HuH-7.5 (cell line): Measurements from ENCODE around the gene ETFB.

Experiments used
- DNase-seq: peaks from one replicate; pipeline ENCODE4 v3.0.0; 2011; ENCODE audit warnings: low spot score

Gene ETFB

GRCh38 chr19:51372649-51373504 is 6.7 kb upstream of the ETFB start, which contains the start of gene NKG7:
NKG7 (minus strand) TSS chr19:51372654; CDS start chr19:51372535, 119 bp downstream.
- DNase-seq: no peak

- no peak for DNase-seq
These were observed 5.9 kb upstream of the ETFB start for GRCh38 chr19:51372021-51372648.

- DNase-seq: no peak
These were observed 5.0 kb upstream of the ETFB start for GRCh38 chr19:51371186-51371690.

GRCh38 chr19:51370230-51370629 is 4.0 kb upstream of the ETFB start:
- no peak for DNase-seq

- no peak for DNase-seq
These were observed 2.4 kb upstream of the ETFB start, which contains the start of gene CLDND2 for GRCh38 chr19:51368366-51369282. CLDND2 (minus strand) TSS chr19:51369003; CDS start chr19:51368577, 426 bp downstream.

- peak; percentile 89 for DNase-seq
These were observed 1.6 kb upstream of the ETFB start for GRCh38 chr19:51367565-51368365.

GRCh38 chr19:51367255-51367564 is 1.0 kb upstream of the ETFB start:
- DNase-seq: no peak

- DNase-seq: peak; percentile 94
These were observed 434 bp upstream of the ETFB start for GRCh38 chr19:51366389-51367254.

DNA sequence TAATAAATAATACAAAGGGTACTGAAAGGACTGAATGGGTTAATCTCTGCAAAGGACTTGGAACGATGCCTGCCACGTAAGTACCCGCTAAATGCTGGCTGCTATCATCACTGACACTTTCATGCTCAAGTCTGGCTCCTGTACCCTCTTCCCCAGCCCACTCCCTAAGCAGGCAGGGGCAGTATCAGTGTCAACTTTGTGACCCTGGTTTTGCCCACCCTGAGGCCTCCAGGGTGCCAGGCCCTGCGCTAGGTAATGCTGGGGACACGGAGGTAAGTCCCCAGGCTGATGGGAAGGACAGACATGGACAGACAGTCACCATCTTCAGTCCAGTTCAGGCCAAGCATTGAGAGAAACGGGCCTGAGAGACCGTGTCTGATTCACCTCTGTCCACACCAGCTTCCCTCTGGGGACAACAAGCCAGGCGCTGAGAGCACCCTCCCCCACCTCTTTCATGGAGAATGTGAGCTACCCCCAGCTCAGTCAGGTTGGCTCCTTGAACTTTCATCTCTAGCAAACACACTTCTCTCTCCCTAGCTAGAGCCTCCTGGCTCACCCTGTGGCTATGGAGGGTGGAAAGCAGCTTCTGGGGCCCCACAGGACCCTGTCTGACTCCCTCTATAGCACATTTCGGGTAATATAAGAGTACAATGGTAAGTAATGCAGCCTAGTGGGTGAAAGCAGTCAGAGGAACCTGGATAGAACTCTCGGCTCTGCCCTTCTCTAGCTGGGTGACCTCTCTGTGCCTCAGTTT is 800 bp downstream of the ETFB start:
- peak; percentile 30 for DNase-seq

DNA sequence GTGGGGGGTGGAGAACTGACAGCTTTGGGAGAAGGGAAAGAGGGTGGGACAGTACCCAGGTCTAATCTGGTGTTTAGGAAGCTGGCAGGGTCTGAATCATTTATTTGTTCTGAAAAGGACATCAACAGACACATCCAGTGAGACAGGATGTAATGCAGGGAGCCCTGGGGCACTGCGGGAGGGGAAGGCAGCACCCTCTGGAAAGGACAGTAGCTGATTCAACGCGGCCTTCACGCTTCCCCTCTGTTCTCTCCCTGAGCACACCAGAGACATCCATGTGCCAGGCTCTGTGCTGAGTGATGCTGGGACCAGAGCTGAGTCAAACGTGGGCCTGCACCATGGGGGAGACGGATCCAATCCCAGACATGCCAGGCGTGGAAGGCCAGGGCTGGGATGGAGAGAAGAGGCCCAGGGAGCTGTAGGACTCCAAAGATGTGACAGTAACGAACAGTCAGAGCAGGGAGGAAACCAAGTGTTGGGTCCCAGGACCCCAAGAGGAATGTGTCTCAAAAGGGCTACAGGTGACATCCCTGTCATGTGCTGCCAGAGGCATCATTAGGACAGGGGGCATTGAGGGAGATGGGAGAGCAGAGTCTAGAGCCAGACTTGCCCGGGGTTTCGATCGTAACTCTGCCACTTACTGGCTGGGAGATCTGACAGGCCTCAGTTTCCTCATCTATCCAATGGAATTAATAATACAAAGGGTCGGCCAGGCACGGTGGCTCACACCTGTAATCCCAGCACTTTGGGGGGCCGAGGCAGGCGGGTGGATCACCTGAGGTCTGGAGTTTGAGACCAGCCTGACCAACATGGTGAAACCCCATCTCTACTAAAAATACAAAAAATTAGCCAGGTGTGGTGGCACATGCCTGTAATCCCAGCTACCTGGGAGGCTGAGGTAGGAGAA is 1.7 kb downstream of the ETFB start:
- DNase-seq: no peak

- DNase-seq: no peak
These were observed 4.9 kb downstream of the ETFB start for GRCh38 chr19:51361239-51361638.

GRCh38 chr19:51359294-51359693 is 6.9 kb downstream of the ETFB start:
- no peak for DNase-seq

DNA sequence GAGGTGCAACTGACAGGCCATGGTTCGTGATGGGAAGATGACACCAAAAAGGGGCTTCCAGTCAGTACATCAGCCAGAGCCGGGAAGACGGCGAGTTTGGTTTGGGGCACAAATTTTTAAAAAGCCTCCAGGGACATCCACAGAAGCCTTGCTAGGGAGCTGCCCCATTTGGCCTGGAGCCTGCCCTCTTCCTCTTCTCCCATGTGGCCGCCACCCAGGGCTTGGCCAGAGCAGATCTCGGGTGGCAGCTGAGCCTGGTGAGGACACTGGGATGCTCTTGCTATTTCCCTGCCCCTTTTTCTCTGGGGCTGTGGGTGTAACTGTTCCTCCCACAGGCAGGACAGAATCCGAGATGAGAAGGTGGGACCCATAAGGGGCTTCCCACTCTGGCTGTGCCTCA is 8.2 kb downstream of the ETFB start:
- no peak for DNase-seq

DNA sequence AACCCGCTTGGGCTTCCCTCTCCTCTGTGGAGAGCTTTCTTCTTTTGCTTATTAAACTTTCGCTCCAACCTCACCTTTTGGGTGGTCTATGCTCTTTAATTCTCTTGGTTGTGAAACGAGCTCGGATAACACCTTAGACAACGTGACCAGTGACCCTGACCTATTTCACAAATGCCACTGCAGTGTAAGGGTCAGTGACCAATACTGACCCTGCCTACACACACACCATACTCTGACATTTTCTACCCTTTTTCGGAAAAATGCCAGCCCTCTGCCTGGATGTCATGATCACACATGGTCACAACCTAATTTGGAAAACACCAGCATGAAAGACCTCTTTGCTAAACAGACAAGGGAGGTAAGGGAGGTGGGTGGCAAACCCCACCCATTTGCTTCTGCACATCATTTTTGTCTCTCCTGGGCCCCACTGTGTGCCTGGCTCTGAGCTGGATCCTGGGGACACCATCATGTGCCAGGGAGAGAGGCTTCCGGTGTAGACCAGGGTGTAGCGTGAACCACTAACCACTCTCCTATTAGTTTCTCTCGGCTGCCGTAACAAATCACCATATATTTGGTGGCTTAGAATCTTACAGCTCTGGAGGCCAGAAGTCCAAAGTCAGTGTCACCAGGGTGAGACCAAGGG is 9.9 kb downstream of the ETFB start:
- no peak for DNase-seq

DNA sequence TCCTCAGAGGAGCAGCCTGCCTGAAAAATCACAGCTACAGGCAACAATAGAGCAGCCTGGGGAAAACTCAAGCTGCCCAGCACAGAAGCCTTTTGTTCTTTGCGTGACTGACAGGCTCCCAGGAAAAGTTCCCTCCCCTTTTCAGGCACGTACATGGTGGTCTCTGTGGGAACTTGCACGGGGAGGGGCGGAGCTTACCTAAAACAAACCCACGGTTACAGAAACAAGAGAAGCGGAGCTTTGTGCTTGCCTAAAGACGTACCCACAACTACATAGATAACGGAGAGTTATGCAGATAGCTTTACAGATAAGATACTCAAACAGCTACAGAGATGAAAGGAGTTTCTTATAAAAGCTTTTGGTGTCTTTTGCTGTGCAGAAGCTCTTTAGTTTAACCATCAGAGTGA is 11.4 kb downstream of the ETFB start:
- no peak for DNase-seq

DNA sequence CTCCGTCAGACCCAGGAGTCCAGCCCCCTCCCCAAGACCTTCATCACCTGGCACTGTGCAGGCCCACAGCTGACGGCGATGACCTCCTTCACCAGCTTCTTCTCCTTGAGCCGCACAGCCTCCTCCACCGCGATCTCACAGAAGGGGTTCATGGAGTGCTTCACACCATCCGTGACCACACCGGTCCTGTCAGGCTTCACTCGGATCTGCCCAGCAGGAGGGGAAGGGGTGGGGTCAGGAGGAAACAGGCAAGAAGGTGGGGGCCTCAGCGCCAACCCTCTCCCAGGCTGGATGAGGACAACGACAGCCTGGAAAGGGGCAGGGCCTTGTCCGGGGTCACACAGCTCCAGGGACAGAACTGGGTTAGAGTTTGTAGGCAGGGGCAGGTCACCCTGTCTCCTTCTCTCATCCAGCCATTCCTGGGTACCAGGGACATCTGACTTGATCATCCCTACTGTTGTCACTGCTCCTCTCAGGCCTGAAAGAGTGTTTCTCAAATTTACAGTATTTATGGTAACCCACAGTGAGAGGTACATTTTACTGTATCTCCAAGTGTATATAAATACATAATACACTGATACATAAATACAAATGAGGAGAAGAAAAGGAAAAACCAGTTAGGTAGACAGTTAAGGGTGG is 12.0 kb downstream of the ETFB start:
- no peak for DNase-seq

- DNase-seq: no peak
These were observed 13.3 kb downstream of the ETFB start for GRCh38 chr19:51352783-51353360.
